Progenitor cell of endocrine pancreas (in vitro differentiated cells): ENCODE data around the gene IQGAP2. TPM values are rescaled to one million over a fixed set of nuclear protein-coding genes. Genes with fewer than 3 reads are reported as not detected.

ENCODE experiments used
- DNase-seq: peaks from one replicate; pipeline ENCODE4 v3.0.0; 2021; ENCODE audit warnings: low spot score; ENCODE audit not compliant: unreplicated experiment
- H3K27ac Mint-ChIP-seq: 2 replicates; pipeline ENCODE4 v1.8.0; 2021; ENCODE audit warnings: mild to moderate bottlenecking, moderate library complexity, mixed read lengths
- H3K27me3 Mint-ChIP-seq: 2 replicates; pipeline ENCODE4 v1.8.0; 2021; ENCODE audit warnings: mixed read lengths
- H3K36me3 Mint-ChIP-seq: 2 replicates; pipeline ENCODE4 v1.8.0; 2022; ENCODE audit warnings: mixed read lengths; ENCODE audit not compliant: insufficient read depth
- H3K4me1 Mint-ChIP-seq: 2 replicates; pipeline ENCODE4 v1.8.0; 2021; ENCODE audit warnings: low read depth, mixed read lengths
- H3K4me3 Mint-ChIP-seq: 2 replicates; pipeline ENCODE4 v1.8.0; 2021; ENCODE audit warnings: low read depth, mild to moderate bottlenecking, moderate library complexity, mixed read lengths
- H3K9me3 Mint-ChIP-seq: 2 replicates; pipeline ENCODE4 v1.8.0; 2021; ENCODE audit warnings: low read depth, mixed read lengths
- total RNA-seq: library from RNA; stranded (reverse); gene quantifications from 2 replicates; pipeline ENCODE4 v1.2.1, GENCODE V29; 2021
- TF ChIP-seq, protein P1 (sequence below): fragments of 200-600 bp; sonication (generic); IDR thresholded peaks from one replicate; pipeline ENCODE4 v1.5.0; 2021; ENCODE audit warnings: antibody characterized with exemption, mild to moderate bottlenecking; ENCODE audit not compliant: unreplicated experiment

The IQGAP2 gene
- total RNA-seq, 1 donor from 2014 or later, result 16.7 TPM

- H3K27ac Mint-ChIP-seq, result peak overlapping the region; percentile 89
- TF ChIP-seq, protein P1, sequence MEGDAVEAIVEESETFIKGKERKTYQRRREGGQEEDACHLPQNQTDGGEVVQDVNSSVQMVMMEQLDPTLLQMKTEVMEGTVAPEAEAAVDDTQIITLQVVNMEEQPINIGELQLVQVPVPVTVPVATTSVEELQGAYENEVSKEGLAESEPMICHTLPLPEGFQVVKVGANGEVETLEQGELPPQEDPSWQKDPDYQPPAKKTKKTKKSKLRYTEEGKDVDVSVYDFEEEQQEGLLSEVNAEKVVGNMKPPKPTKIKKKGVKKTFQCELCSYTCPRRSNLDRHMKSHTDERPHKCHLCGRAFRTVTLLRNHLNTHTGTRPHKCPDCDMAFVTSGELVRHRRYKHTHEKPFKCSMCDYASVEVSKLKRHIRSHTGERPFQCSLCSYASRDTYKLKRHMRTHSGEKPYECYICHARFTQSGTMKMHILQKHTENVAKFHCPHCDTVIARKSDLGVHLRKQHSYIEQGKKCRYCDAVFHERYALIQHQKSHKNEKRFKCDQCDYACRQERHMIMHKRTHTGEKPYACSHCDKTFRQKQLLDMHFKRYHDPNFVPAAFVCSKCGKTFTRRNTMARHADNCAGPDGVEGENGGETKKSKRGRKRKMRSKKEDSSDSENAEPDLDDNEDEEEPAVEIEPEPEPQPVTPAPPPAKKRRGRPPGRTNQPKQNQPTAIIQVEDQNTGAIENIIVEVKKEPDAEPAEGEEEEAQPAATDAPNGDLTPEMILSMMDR, result no peak
- H3K4me1 Mint-ChIP-seq, result peaks cover 10% of the 10 kb centered on the region
- H3K4me3 Mint-ChIP-seq, result no peak overlapping the region
- no peak for DNase-seq
- no peaks in the 10 kb centered on the region for H3K36me3 Mint-ChIP-seq
- no peaks in the 10 kb centered on the region for H3K9me3 Mint-ChIP-seq
- H3K27me3 Mint-ChIP-seq, result no peaks in the 10 kb centered on the region
These were observed 30.6 kb upstream of the IQGAP2 start for GRCh38 chr5:76372323-76373054.

- Mint-ChIP-seq H3K4me3 (no peak overlapping the region), H3K27ac (no peak overlapping the region), H3K36me3 (no peaks in the 10 kb centered on the region), H3K27me3 (no peaks in the 10 kb centered on the region), H3K9me3 (no peaks in the 10 kb centered on the region), H3K4me1 (peaks cover 20% of the 10 kb centered on the region)
- no peak for DNase-seq
- TF ChIP-seq, protein P1, result no peak
These were observed 26.8 kb upstream of the IQGAP2 start for GRCh38 chr5:76376148-76376865.

- Mint-ChIP-seq H3K9me3 (no peaks in the 10 kb centered on the region), H3K27me3 (no peaks in the 10 kb centered on the region), H3K4me1 (peaks cover 19% of the 10 kb centered on the region), H3K4me3 (no peak overlapping the region), H3K27ac (no peak overlapping the region), H3K36me3 (no peaks in the 10 kb centered on the region)
- no peak for DNase-seq
- TF ChIP-seq, protein P1, result no peak
These were observed 26.2 kb upstream of the IQGAP2 start for GRCh38 chr5:76376866-76377230.

- no peak overlapping the region for H3K4me3 Mint-ChIP-seq
- no peak overlapping the region for H3K27ac Mint-ChIP-seq
These were observed 24.7 kb upstream of the IQGAP2 start for GRCh38 chr5:76378355-76378754.

GRCh38 chr5:76379316-76379715, 23.8 kb upstream of the IQGAP2 start:
- Mint-ChIP-seq H3K27ac (no peak overlapping the region), H3K4me1 (peaks cover 14% of the 10 kb centered on the region), H3K27me3 (no peaks in the 10 kb centered on the region), H3K36me3 (no peaks in the 10 kb centered on the region), H3K4me3 (no peak overlapping the region), H3K9me3 (no peaks in the 10 kb centered on the region)
- TF ChIP-seq, protein P1, result no peak
- no peak for DNase-seq

More at GRCh38 chr5:76378355-76378754, 24.7 kb upstream of the IQGAP2 start:
- H3K27me3 Mint-ChIP-seq, result no peaks in the 10 kb centered on the region
- no peaks in the 10 kb centered on the region for H3K9me3 Mint-ChIP-seq
- no peak for DNase-seq
- TF ChIP-seq, protein P1, result no peak
- no peaks in the 10 kb centered on the region for H3K36me3 Mint-ChIP-seq
- H3K4me1 Mint-ChIP-seq, result peaks cover 9% of the 10 kb centered on the region
